ENCODE results near the gene TWSG1. TPM values are rescaled to one million over a fixed set of nuclear protein-coding genes. Genes with fewer than 3 reads are reported as not detected.

The TWSG1 gene
- total and polyA plus RNA-seq, 2 donors from 2014 or later = 16.9 to 50.1 TPM

DNA sequence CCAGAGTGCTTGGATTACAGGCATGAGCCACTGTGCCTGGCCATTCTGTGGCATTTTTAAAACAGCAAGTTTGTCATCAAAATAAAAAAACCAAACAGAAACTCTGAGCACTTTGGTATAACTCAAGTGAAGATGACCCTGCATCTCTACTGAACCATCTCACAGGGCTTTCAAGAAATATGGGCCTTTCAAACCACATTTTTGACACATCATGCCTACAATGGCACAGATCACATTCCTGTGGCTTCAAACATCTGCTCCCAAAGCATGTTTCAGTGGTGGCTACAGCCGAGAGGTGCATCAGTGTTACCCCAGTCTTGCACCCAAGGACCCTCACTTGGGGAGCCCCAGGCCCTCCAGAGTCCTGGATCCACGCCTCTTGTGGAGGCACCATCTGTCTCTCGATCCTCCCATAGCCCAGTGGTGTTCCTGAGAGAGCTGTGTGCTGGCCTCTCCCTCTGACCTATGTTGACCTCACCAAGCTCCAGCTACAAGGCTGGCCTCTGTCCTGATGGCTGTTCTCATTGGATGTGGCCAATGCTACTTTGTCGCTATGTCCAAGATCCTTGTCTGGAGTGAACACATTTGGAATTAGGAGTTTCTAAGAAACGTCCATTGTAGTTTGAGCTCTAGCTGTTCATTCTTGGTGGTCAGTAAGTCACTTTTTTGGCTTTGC lies 85.5 kb downstream of the TWSG1 start:
- H3K9me3 ChIP-seq (ENCODE audit: control insufficient read depth in 2 of 3, insufficient read depth in 1 of 3, low read length in 3 of 3) = no peaks in the 10 kb centered on the region
- H3K36me3 ChIP-seq (ENCODE audit: control insufficient read depth in 2 of 3, insufficient read depth in 3 of 3, low read length in 3 of 3) = no peaks in the 10 kb centered on the region
- no peak overlapping the region for H3K4me3 ChIP-seq (ENCODE audit: low read length in 3 of 3)
- peaks cover 2 to 15% (median 10%) of the 10 kb centered on the region in 3 donors for H3K4me1 ChIP-seq (ENCODE audit: control insufficient read depth in 2 of 3, insufficient read depth in 2 of 3, low read depth in 1 of 3, low read length in 3 of 3)
- no peak for DNase-seq
- TF ChIP-seq, protein P1, sequence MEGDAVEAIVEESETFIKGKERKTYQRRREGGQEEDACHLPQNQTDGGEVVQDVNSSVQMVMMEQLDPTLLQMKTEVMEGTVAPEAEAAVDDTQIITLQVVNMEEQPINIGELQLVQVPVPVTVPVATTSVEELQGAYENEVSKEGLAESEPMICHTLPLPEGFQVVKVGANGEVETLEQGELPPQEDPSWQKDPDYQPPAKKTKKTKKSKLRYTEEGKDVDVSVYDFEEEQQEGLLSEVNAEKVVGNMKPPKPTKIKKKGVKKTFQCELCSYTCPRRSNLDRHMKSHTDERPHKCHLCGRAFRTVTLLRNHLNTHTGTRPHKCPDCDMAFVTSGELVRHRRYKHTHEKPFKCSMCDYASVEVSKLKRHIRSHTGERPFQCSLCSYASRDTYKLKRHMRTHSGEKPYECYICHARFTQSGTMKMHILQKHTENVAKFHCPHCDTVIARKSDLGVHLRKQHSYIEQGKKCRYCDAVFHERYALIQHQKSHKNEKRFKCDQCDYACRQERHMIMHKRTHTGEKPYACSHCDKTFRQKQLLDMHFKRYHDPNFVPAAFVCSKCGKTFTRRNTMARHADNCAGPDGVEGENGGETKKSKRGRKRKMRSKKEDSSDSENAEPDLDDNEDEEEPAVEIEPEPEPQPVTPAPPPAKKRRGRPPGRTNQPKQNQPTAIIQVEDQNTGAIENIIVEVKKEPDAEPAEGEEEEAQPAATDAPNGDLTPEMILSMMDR (IDR thresholded peaks at IDR 0.05; ENCODE audit: borderline replicate concordance, extremely low read depth, insufficient read depth) = no peak
- H3K9ac ChIP-seq (ENCODE audit: low read length in 3 of 3) = no peak overlapping the region
- no peak overlapping the region for H3K27ac ChIP-seq (ENCODE audit: low read depth in 2 of 2, low read length in 2 of 2)
- FAIRE-seq = no peak
- H3K27me3 ChIP-seq (ENCODE audit: control insufficient read depth, insufficient read depth, low read length) = no peaks in the 10 kb centered on the region
- intact Hi-C loops (cut with DNase I) = no loop called here

DNA sequence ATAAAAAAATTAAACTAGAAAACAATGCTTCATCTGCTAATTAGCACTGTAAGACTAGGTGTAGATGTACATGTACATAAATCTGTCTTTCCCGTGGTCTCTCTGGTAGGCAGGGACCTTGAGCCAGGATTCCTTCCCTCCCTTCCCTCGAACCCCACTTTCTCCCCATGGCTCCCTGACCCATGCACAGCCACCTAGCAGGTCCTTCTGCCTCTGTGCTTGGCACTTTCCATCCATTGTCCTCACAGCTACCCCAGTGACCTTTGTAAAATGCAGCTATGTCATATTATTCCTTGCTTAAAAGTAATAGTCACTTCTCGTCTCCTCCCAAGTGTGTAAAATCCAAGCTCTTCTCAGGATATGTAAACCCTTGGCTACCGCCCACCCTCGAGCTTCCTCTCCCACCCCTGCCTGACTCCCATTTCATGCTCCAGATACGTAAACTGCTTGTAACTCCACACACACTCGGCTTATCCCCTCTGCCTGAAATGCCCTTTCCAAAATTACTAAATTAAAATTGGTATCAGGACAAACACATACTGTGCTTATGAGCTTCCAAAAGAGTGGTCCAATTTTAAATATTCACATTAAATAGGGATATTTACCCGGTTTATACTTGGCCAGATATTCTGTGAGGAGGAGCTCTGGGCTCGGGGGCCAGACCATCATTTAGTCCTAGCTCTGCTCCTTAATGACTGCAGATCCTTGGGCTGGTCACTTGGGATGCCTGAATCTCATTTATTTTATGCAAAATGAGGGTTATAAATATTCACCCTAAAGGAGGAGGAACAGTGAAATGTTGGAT lies 86.7 kb downstream of the TWSG1 start:
- intact Hi-C loops (cut with DNase I) = no loop called here
- TF ChIP-seq, protein P1 (IDR thresholded peaks at IDR 0.05; ENCODE audit: borderline replicate concordance, extremely low read depth, insufficient read depth) = no peak
- H3K36me3 ChIP-seq (ENCODE audit: control insufficient read depth in 2 of 3, insufficient read depth in 3 of 3, low read length in 3 of 3) = no peaks in the 10 kb centered on the region
- H3K27ac ChIP-seq (ENCODE audit: low read depth in 2 of 2, low read length in 2 of 2) = no peak overlapping the region
- H3K9ac ChIP-seq (ENCODE audit: low read length in 3 of 3) = no peak overlapping the region
- no peaks in the 10 kb centered on the region for H3K9me3 ChIP-seq (ENCODE audit: control insufficient read depth in 2 of 3, insufficient read depth in 1 of 3, low read length in 3 of 3)
- H3K4me1 ChIP-seq (ENCODE audit: control insufficient read depth in 2 of 3, insufficient read depth in 2 of 3, low read depth in 1 of 3, low read length in 3 of 3) = peaks cover 2 to 15% (median 10%) of the 10 kb centered on the region in 3 donors
- no peak for DNase-seq
- H3K4me3 ChIP-seq (ENCODE audit: low read length in 3 of 3) = no peak overlapping the region
- H3K27me3 ChIP-seq (ENCODE audit: control insufficient read depth, insufficient read depth, low read length) = no peaks in the 10 kb centered on the region
- no peak for FAIRE-seq

DNA sequence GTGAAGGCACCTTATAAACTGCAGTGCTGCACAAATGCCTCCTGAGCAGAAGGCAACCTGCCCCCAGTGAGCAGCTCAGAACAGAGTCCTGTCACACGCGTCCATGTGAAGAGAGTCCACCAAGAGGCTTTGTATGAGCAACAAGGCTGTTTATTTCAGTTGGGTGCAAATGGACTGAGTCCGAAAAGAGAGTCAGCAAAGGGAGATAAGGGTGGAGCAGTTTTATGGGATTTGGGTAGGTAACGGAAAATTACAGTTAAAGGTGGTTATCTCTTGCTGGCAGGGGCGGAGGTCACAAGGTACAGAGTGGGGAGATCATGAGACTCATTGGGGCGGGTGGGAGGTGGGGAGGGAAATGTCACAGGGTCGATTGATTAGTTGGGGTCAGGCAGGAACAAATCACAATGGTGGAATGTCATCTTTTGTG lies 87.3 kb downstream of the TWSG1 start:
- Histone ChIP-seq H3K27ac (ENCODE audit: low read depth in 2 of 2, low read length in 2 of 2) (no peak overlapping the region), H3K9ac (ENCODE audit: low read length in 3 of 3) (no peak overlapping the region), H3K36me3 (ENCODE audit: control insufficient read depth in 2 of 3, insufficient read depth in 3 of 3, low read length in 3 of 3) (no peaks in the 10 kb centered on the region), H3K9me3 (ENCODE audit: control insufficient read depth in 2 of 3, insufficient read depth in 1 of 3, low read length in 3 of 3) (no peaks in the 10 kb centered on the region), H3K27me3 (ENCODE audit: control insufficient read depth, insufficient read depth, low read length) (no peaks in the 10 kb centered on the region), H3K4me1 (ENCODE audit: control insufficient read depth in 2 of 3, insufficient read depth in 2 of 3, low read depth in 1 of 3, low read length in 3 of 3) (peaks cover 2 to 15% (median 5%) of the 10 kb centered on the region in 3 donors), H3K4me3 (ENCODE audit: low read length in 3 of 3) (no peak overlapping the region)
- no peak for FAIRE-seq
- DNase-seq = no peak
- intact Hi-C loops (cut with DNase I) = no loop called here
- TF ChIP-seq, protein P1 (IDR thresholded peaks at IDR 0.05; ENCODE audit: borderline replicate concordance, extremely low read depth, insufficient read depth) = no peak

Measured in kidney (tissue), 14 donors.